Calu3 (cell line): ENCODE data around the gene TMCC1. TPM values are rescaled to one million over a fixed set of nuclear protein-coding genes. Genes with fewer than 3 reads are reported as not detected.

Experiments used
- BruUV-seq: library from RNA; stranded (reverse); fragments of 400-500 nt; replicated peaks from 2 replicates; lab custom pipeline; 2021; lab: Mats Ljungman, UMichigan
- CTCF ChIA-PET: fragments of 300-600 bp; sonication (Branson Sonifier 250); formaldehyde crosslinking; loops from one replicate; lab custom pipeline; 2022; ENCODE audit warnings: antibody characterized with exemption; lab: Charles Lee
- DNase-seq: peaks from one replicate; pipeline ENCODE4 v3.0.0; 2022
- H3K27ac Mint-ChIP-seq: one replicate; pipeline ENCODE4 v1.8.0; 2022; ENCODE audit warnings: mixed read lengths; ENCODE audit not compliant: unreplicated experiment
- H3K27me3 Mint-ChIP-seq: one replicate; pipeline ENCODE4 v1.8.0; 2022; ENCODE audit warnings: mixed read lengths; ENCODE audit not compliant: unreplicated experiment
- H3K36me3 Mint-ChIP-seq: one replicate; pipeline ENCODE4 v1.8.0; 2022; ENCODE audit warnings: mild to moderate bottlenecking, moderate library complexity, mixed read lengths; ENCODE audit not compliant: insufficient read depth, unreplicated experiment
- H3K4me1 Mint-ChIP-seq: one replicate; pipeline ENCODE4 v1.8.0; 2022; ENCODE audit warnings: mild to moderate bottlenecking, low read depth, mixed read lengths; ENCODE audit not compliant: unreplicated experiment
- H3K4me3 Mint-ChIP-seq: one replicate; pipeline ENCODE4 v1.8.0; 2022; ENCODE audit warnings: mild to moderate bottlenecking, low read depth, moderate library complexity, mixed read lengths; ENCODE audit not compliant: unreplicated experiment
- H3K9me3 Mint-ChIP-seq: one replicate; pipeline ENCODE4 v1.8.0; 2022; ENCODE audit warnings: low read depth, mixed read lengths; ENCODE audit not compliant: unreplicated experiment
- CTCF ChIP-seq: fragments of 200-600 bp; IDR thresholded peaks from one replicate; pipeline ENCODE4 v1.8.0; 2022; ENCODE audit warnings: antibody characterized with exemption; ENCODE audit not compliant: unreplicated experiment
- intact Hi-C: fragments of 100-400 bp; cut with micrococcal nuclease; formaldehyde crosslinking; loops from one replicate; pipeline ENCODE4 v1.10.0; 2022; ENCODE audit not compliant: unreplicated experiment
- total RNA-seq: library from RNA; stranded (reverse); gene quantifications from 2 replicates; pipeline ENCODE4 v1.2.3, GENCODE V29; 2022

The TMCC1 gene
- total RNA-seq, 1 experiment from 2014 or later, result 57.2 TPM

- Mint-ChIP-seq H3K36me3 (peaks cover 2% of the 10 kb centered on the region), H3K27me3 (no peaks in the 10 kb centered on the region), H3K9me3 (peaks cover 4% of the 10 kb centered on the region), H3K4me3 (no peak overlapping the region), H3K4me1 (peaks cover 9% of the 10 kb centered on the region), H3K27ac (no peak overlapping the region)
- BruUV-seq, result no TSS peak
- CTCF ChIA-PET, result interaction anchor here (1.3 to 1.4 kb wide), 2 partner anchors 16 to 20 kb away, joined by 3 to 4 read pairs; no protein-coding TSS in a partner anchor
- no peak for DNase-seq
- intact Hi-C loops, result no loop called here
- no peak for TF ChIP-seq CTCF
These were observed 202.5 kb downstream of the TMCC1 start for GRCh38 chr3:129690963-129691362.

- no TSS peak for BruUV-seq
- intact Hi-C loops, result no loop called here
- no peak for TF ChIP-seq CTCF
- H3K27ac Mint-ChIP-seq, result no peak overlapping the region
- H3K4me3 Mint-ChIP-seq, result no peak overlapping the region
- no peaks in the 10 kb centered on the region for H3K27me3 Mint-ChIP-seq
- H3K4me1 Mint-ChIP-seq, result peaks cover 9% of the 10 kb centered on the region
- peaks cover 4% of the 10 kb centered on the region for H3K9me3 Mint-ChIP-seq
- DNase-seq, result peak; percentile 64
- H3K36me3 Mint-ChIP-seq, result no peaks in the 10 kb centered on the region
- CTCF ChIA-PET, result interaction anchor here (1.3 to 1.4 kb wide), 2 partner anchors 16 to 20 kb away, joined by 3 to 4 read pairs; no protein-coding TSS in a partner anchor
These were observed 203.1 kb downstream of the TMCC1 start for GRCh38 chr3:129690406-129690805.

GRCh38 chr3:129689036-129689435 lies 204.5 kb downstream of the TMCC1 start:
- H3K27ac Mint-ChIP-seq, result no peak overlapping the region
- no peaks in the 10 kb centered on the region for H3K9me3 Mint-ChIP-seq
- DNase-seq, result no peak
- BruUV-seq, result no TSS peak
- CTCF ChIA-PET, result no interaction called here
- peaks cover 20% of the 10 kb centered on the region for H3K4me1 Mint-ChIP-seq
- H3K27me3 Mint-ChIP-seq, result no peaks in the 10 kb centered on the region
- no peaks in the 10 kb centered on the region for H3K36me3 Mint-ChIP-seq
- TF ChIP-seq CTCF, result no peak
- no peak overlapping the region for H3K4me3 Mint-ChIP-seq
- intact Hi-C loops, result no loop called here

GRCh38 chr3:129688271-129688895 lies 205.1 kb downstream of the TMCC1 start:
- H3K4me1 Mint-ChIP-seq, result peaks cover 23% of the 10 kb centered on the region
- TF ChIP-seq CTCF, result no peak
- no peaks in the 10 kb centered on the region for H3K9me3 Mint-ChIP-seq
- no TSS peak for BruUV-seq
- no peak for DNase-seq
- no peak overlapping the region for H3K27ac Mint-ChIP-seq
- H3K4me3 Mint-ChIP-seq, result no peak overlapping the region
- H3K27me3 Mint-ChIP-seq, result no peaks in the 10 kb centered on the region
- CTCF ChIA-PET, result interaction anchor here (0.6 kb wide), 1 partner anchor 236 kb away, joined by 5 read pairs; no protein-coding TSS in a partner anchor
- intact Hi-C loops, result no loop called here
- H3K36me3 Mint-ChIP-seq, result no peaks in the 10 kb centered on the region
